H1 (cell line): Measurements from ENCODE around the gene PSMA5. TPM values are rescaled to one million over a fixed set of nuclear protein-coding genes. Genes with fewer than 3 reads are reported as not detected.

Experiments
- CTCF ChIA-PET: fragments of 300-600 bp; sonication (Branson Sonifier 250); formaldehyde crosslinking; loops from one replicate; lab custom pipeline; 2021; ENCODE audit not compliant: partially characterized antibody; lab: Charles Lee
- POLR2A ChIA-PET: fragments of 300-600 bp; sonication (Branson Sonifier 250); formaldehyde crosslinking; loops from one replicate; lab custom pipeline; 2021; ENCODE audit warnings: inconsistent platforms; ENCODE audit not compliant: partially characterized antibody; lab: Charles Lee
- DNase-seq, 2 experiments: peaks; one replicate each; pipeline versions ENCODE4 v3.0.0 to v3.0.0-alpha.2; 2010 to 2022; ENCODE audit warnings: low spot score in 2 of 2, low read depth in 1 of 2, mixed read lengths in 1 of 2
- FAIRE-seq: peaks from 2 replicates; lab custom pipeline; 2011; peaks lifted over from hg19 to GRCh38; lab: Jason Lieb, UNC
- H2AFZ ChIP-seq: 2 replicates; pipeline ENCODE4 v1.8.1; 2012; ENCODE audit warnings: low read length, inconsistent platforms
- H2AK5ac ChIP-seq: 2 replicates; pipeline ENCODE4 v1.6.1; 2013; ENCODE audit warnings: low read depth, low read length
- H2BK120ac ChIP-seq: replicated peaks from 2 replicates; pipeline ENCODE3; 2013; ENCODE audit warnings: low read depth, low read length, inconsistent platforms
- H2BK12ac ChIP-seq: 2 replicates; pipeline ENCODE4 v1.6.1; 2013; ENCODE audit warnings: low read depth, low read length
- H2BK15ac ChIP-seq: 2 replicates; pipeline ENCODE4 v1.6.1; 2013; ENCODE audit warnings: low read length
- H2BK20ac ChIP-seq: 2 replicates; pipeline ENCODE4 v1.6.1; 2013; ENCODE audit warnings: low read length
- H2BK5ac ChIP-seq: 2 replicates; pipeline ENCODE4 v1.6.1; 2013; ENCODE audit warnings: low read depth, low read length
- H3K14ac ChIP-seq: 2 replicates; pipeline ENCODE4 v1.6.1; 2013; ENCODE audit warnings: inconsistent platforms; ENCODE audit not compliant: insufficient read length
- H3K18ac ChIP-seq: 2 replicates; pipeline ENCODE4 v1.6.1; 2013; ENCODE audit warnings: low read length; ENCODE audit errors: extremely low read depth
- H3K23ac ChIP-seq: 2 replicates; pipeline ENCODE4 v1.6.1; 2013; ENCODE audit warnings: inconsistent platforms; ENCODE audit not compliant: insufficient read length
- H3K23me2 ChIP-seq: 2 replicates; pipeline ENCODE4 v1.6.1; 2013; ENCODE audit warnings: low read depth, low read length
- H3K27ac ChIP-seq: 2 replicates; pipeline ENCODE4 v1.6.1; 2011; ENCODE audit warnings: low read depth, low read length, inconsistent platforms
- H3K27me3 ChIP-seq, 4 experiments: replicated peaks in 1 of 4; 1 replicate in 1 of 4; 2 replicates in 3 of 4; pipeline versions ENCODE4 v1.6.1 to v1.8.1; 2011 to 2013; ENCODE audit warnings: low read length in 3 of 4, mild to moderate bottlenecking in 3 of 4, inconsistent platforms in 2 of 4, mixed read lengths in 2 of 4, moderate library complexity in 1 of 4; ENCODE audit not compliant: control insufficient read depth in 3 of 4, insufficient read depth in 3 of 4; ENCODE audit errors: extremely low read depth in 1 of 4
- H3K36me3 ChIP-seq, 4 experiments: 2 replicates each; pipeline versions ENCODE4 v1.6.1 to v1.8.1; 2011 to 2013; ENCODE audit warnings: mild to moderate bottlenecking in 4 of 4, low read length in 3 of 4, moderate library complexity in 2 of 4, control low read depth in 1 of 4, inconsistent platforms in 1 of 4; ENCODE audit not compliant: insufficient read depth in 4 of 4, control insufficient read depth in 2 of 4
- H3K4ac ChIP-seq: replicated peaks from 2 replicates; pipeline ENCODE3; 2013; ENCODE audit warnings: low read length, low read depth, mixed read lengths, inconsistent platforms; ENCODE audit not compliant: insufficient read length
- H3K4me1 ChIP-seq, 4 experiments: replicated peaks in 1 of 4; 1 replicate in 1 of 4; 2 replicates in 3 of 4; pipeline versions ENCODE4 v1.6.1 to v1.8.1; 2011 to 2013; ENCODE audit warnings: low read length in 3 of 4, inconsistent platforms in 2 of 4, mixed read lengths in 1 of 4; ENCODE audit not compliant: insufficient read depth in 4 of 4, control insufficient read depth in 3 of 4
- H3K4me2 ChIP-seq, 2 experiments: 2 replicates each; pipeline versions ENCODE4 v1.6.1 to v1.8.1; 2011 to 2013; ENCODE audit warnings: low read depth in 2 of 2, low read length in 2 of 2, control low read depth in 1 of 2, inconsistent platforms in 1 of 2, mild to moderate bottlenecking in 1 of 2; ENCODE audit not compliant: insufficient read depth in 1 of 2
- H3K4me3 ChIP-seq, 4 experiments: fragments of 200-600, 300-600 bp in 1 of 4; sonication (generic), shearing (Covaris generic), sonication (Bioruptor Twin) in 1 of 4; 2 replicates each; pipeline versions ENCODE4 v1.5.1 to v1.8.1; 2011 to 2016; ENCODE audit warnings: low read length in 4 of 4, low read depth in 3 of 4, control low read depth in 2 of 4, inconsistent platforms in 2 of 4, mild to moderate bottlenecking in 2 of 4, mixed read lengths in 1 of 4, moderate library complexity in 1 of 4; ENCODE audit not compliant: insufficient read depth in 2 of 4; ENCODE audit errors: extremely low read depth in 1 of 4
- H3K56ac ChIP-seq: replicated peaks from 2 replicates; pipeline ENCODE3; 2013; ENCODE audit warnings: low read depth, mild to moderate bottlenecking, mixed read lengths, low read length, inconsistent platforms; ENCODE audit not compliant: insufficient read length
- H3K79me1 ChIP-seq: 2 replicates; pipeline ENCODE4 v1.6.1; 2013; ENCODE audit warnings: low read depth, low read length, control low read depth
- H3K79me2 ChIP-seq, 2 experiments: 2 replicates each; pipeline versions ENCODE4 v1.6.1 to v1.8.1; 2012 to 2013; ENCODE audit warnings: low read length in 2 of 2, mild to moderate bottlenecking in 2 of 2, inconsistent platforms in 1 of 2; ENCODE audit not compliant: insufficient read depth in 2 of 2, control insufficient read depth in 1 of 2
- H3K9ac ChIP-seq, 4 experiments: replicated peaks in 1 of 4; 1 replicate in 1 of 4; 2 replicates in 3 of 4; pipeline versions ENCODE4 v1.6.1 to v1.8.1; 2011 to 2013; ENCODE audit warnings: low read depth in 3 of 4, low read length in 3 of 4, control low read depth in 2 of 4, mild to moderate bottlenecking in 2 of 4, moderate library complexity in 2 of 4, inconsistent platforms in 1 of 4; ENCODE audit errors: extremely low read depth in 1 of 4
- H3K9me3 ChIP-seq, 2 experiments: 2 replicates each; pipeline versions ENCODE4 v1.6.1 to v1.8.1; 2012 to 2013; ENCODE audit warnings: mild to moderate bottlenecking in 2 of 2, moderate library complexity in 2 of 2, control low read depth in 1 of 2, inconsistent platforms in 1 of 2, low read depth in 1 of 2, low read length in 1 of 2, mixed read lengths in 1 of 2; ENCODE audit not compliant: insufficient read depth in 2 of 2
- H4K20me1 ChIP-seq, 2 experiments: replicated peaks in 1 of 2; 2 replicates each; pipeline versions ENCODE3 to v1.8.1; 2011 to 2013; ENCODE audit warnings: inconsistent platforms in 2 of 2, low read length in 2 of 2, mild to moderate bottlenecking in 1 of 2; ENCODE audit not compliant: insufficient read depth in 2 of 2, control insufficient read depth in 1 of 2
- H4K5ac ChIP-seq: 2 replicates; pipeline ENCODE4 v1.6.1; 2013; ENCODE audit warnings: low read length, low read depth, mixed read lengths, inconsistent platforms; ENCODE audit not compliant: insufficient read length
- H4K8ac ChIP-seq: 2 replicates; pipeline ENCODE4 v1.8.0; 2013; ENCODE audit warnings: mild to moderate bottlenecking, moderate library complexity, low read length, inconsistent platforms; ENCODE audit not compliant: insufficient read depth; ENCODE audit errors: extremely low read depth
- H4K91ac ChIP-seq: replicated peaks from 2 replicates; pipeline ENCODE3; 2013; ENCODE audit warnings: low read length, mixed read lengths, inconsistent platforms; ENCODE audit not compliant: insufficient read length
- WGBS, 2 experiments: shearing (Covaris generic) in 1 of 2; methylation state at CpG; one replicate each; pipeline versions ENCODE4 v1.1.6 to v1.1.7; 2013 to 2015; ENCODE audit warnings: low lambda C conversion rate in 2 of 2, mixed read lengths in 2 of 2, inconsistent platforms in 1 of 2, low coverage in 1 of 2, missing lambda C conversion rate in 1 of 2; ENCODE audit not compliant: insufficient replicate concordance in 2 of 2, insufficient coverage in 1 of 2, insufficient read length in 1 of 2; ENCODE audit errors: extremely low coverage in 1 of 2, missing lambda C conversion rate in 1 of 2; 5-methylcytosine and 5-hydroxymethylcytosine counted together
- polyA plus RNA-seq, 7 experiments: library from polyadenylated mRNA; depleted of rRNA in 3 of 7; stranded (reverse) in 5 of 7; unstranded in 2 of 7; fragments of >200 nt in 5 of 7; fragments of 200-250 nt in 2 of 7; gene quantifications; 1 replicate in 5 of 7; 2 replicates in 1 of 7; 4 replicates in 1 of 7; pipeline versions ENCODE4 v1.2.1 to v1.2.3, GENCODE V29; 2011 to 2013; ENCODE audit warnings: missing spikeins in 2 of 7, mixed read lengths in 2 of 7
- total RNA-seq: library from RNA; stranded (reverse); fragmentation: NEBNext Ultra II Directional; extraction: Animal tissue kit (Norgen Biotek cat#: 25700); gene quantifications from 2 replicates; pipeline ENCODE4 v1.2.1, GENCODE V29; 2021

The PSMA5 gene
- total and polyA plus RNA-seq, 2 of the 8 experiments (the other 6 are each of a cell fraction or from before 2014, with no cell fraction given), result 140 to 166 TPM

DNA sequence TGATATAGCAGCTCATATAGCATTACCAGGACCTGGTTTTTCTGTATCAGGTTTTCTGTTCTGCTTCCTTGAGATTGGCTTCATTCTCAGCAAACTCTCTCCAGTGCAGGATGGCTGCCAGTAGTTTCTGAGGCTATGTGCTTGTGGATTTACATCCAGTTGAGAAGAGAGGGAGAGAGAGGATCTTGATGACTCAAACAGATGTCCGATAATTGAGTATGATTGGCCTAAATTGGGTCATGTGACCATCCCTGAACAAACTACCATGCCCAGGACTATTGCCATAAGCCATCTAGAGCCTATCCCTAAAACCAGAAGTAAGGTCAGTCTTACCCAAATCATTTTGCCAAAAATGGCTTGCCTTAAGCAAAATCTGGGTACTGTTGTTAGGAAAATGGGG, 18.1 kb upstream of the PSMA5 start:
- FAIRE-seq (no peak), DNase-seq (no peak)
- Histone ChIP-seq H3K9me3 (no peaks in the 10 kb centered on the region; a peak in 1 of 4 replicates), H4K91ac (no peak overlapping the region), H3K14ac (no peak overlapping the region), H3K56ac (no peak overlapping the region), H3K9ac (no peak overlapping the region), H2BK12ac (no peak overlapping the region), H3K4me3 (no peak overlapping the region), H3K4me1 (no peaks in the 10 kb centered on the region), H3K79me2 (no peaks in the 10 kb centered on the region), H3K36me3 (no peaks in the 10 kb centered on the region; a peak in 1 of 8 replicates), H3K4ac (no peak overlapping the region), H3K23me2 (peaks cover 2% of the 10 kb centered on the region; the same call in 1 of the 2 replicates), H2AK5ac (no peak overlapping the region), H2BK5ac (no peak overlapping the region), H4K8ac (no peak overlapping the region), H2BK20ac (no peak overlapping the region), H2BK15ac (no peak overlapping the region), H3K79me1 (no peaks in the 10 kb centered on the region), H4K20me1 (no peaks in the 10 kb centered on the region), H2AFZ (no peak overlapping the region), H2BK120ac (no peak overlapping the region), H3K4me2 (no peak overlapping the region), H4K5ac (no peak overlapping the region), H3K27ac (no peak overlapping the region), H3K18ac (no peak overlapping the region), H3K27me3 (no peaks in the 10 kb centered on the region), H3K23ac (no peak overlapping the region)
- 71% methylated on average over 1 of the region's 1 CpG; no CpG with 5 or more reads in 1 of the 2 experiments for WGBS, 2 experiments
- CTCF ChIA-PET, result interaction anchor here (1.0 kb wide), 1 partner anchor 88 kb away, joined by 3 read pairs; no protein-coding TSS in a partner anchor
- POLR2A ChIA-PET, result no interaction called here
